WERI-Rb-1 (cell line): ENCODE data around the gene NSUN2.
A peak's percentile ranks its signal among the peaks of the same experiment; 100 is the strongest.
"Not testable (repeated sequence)": the region's sequence is repeated elsewhere in the genome, so short reads cannot be mapped to it uniquely, and the experiment has no call there.

Source experiments
- DNase-seq: peaks from one replicate; pipeline ENCODE4 v3.0.0-alpha.2; 2020
- H3K27ac ChIP-seq: fragments of 250-450 bp; sonication (Bioruptor Pico); 2 replicates; pipeline ENCODE4 v1.5.1; 2020; ENCODE audit warnings: mild to moderate bottlenecking, moderate library complexity
- H3K27me3 ChIP-seq: fragments of 250-450 bp; sonication (Bioruptor Pico); 2 replicates; pipeline ENCODE4 v1.5.1; 2021; ENCODE audit warnings: mild to moderate bottlenecking, low read depth, moderate library complexity; ENCODE audit not compliant: insufficient read depth, severe bottlenecking
- H3K36me3 ChIP-seq: fragments of 250-450 bp; sonication (Bioruptor Pico); 2 replicates; pipeline ENCODE4 v1.5.1; 2020; ENCODE audit warnings: mild to moderate bottlenecking, moderate library complexity
- H3K4me3 ChIP-seq: 2 replicates; pipeline ENCODE4 v1.5.1; 2011; ENCODE audit warnings: low read depth, mild to moderate bottlenecking, control low read depth, low read length
- H3K9me3 ChIP-seq: fragments of 250-450 bp; sonication (Bioruptor Pico); 2 replicates; pipeline ENCODE4 v1.5.1; 2021; ENCODE audit warnings: mild to moderate bottlenecking, moderate library complexity; ENCODE audit not compliant: severe bottlenecking
- CTCF ChIP-seq: IDR thresholded peaks from 2 replicates; pipeline ENCODE4 v1.5.1; 2011; ENCODE audit warnings: low read depth, mild to moderate bottlenecking, control low read depth, inconsistent platforms, low read length

NSUN2 gene

GRCh38 chr5:6675784-6676491, 43.1 kb upstream of the NSUN2 start:
- Histone ChIP-seq H3K36me3 (no peaks in the 10 kb centered on the region), H3K27ac (no peak overlapping the region), H3K9me3 (peaks cover 6% of the 10 kb centered on the region), H3K27me3 (no peaks in the 10 kb centered on the region), H3K4me3 (no peak overlapping the region)
- 0 out of 2 replicates have a peak, but pooled peaks have one; percentile 23 for TF ChIP-seq CTCF
- DNase-seq: no peak

DNA sequence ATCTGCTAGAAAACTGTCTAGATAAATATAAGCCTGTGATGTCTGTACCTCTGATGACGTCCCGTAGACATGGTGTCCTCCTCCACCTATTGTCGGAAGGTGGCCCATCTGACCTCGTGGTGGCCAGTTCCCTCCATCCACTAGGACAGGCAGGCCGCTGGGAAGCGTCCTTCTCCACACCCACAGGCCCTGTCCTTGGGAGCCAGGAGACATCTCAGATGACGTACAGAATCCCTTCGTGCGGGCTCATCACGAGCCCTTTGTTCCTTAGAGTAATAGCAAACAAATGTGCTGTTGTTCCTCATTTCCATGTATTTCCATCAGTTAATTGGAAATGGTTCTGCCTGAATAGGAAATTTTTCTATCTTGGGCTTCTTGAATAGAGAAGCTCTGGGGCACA, 42.0 kb upstream of the NSUN2 start:
- DNase-seq: no peak

DNA sequence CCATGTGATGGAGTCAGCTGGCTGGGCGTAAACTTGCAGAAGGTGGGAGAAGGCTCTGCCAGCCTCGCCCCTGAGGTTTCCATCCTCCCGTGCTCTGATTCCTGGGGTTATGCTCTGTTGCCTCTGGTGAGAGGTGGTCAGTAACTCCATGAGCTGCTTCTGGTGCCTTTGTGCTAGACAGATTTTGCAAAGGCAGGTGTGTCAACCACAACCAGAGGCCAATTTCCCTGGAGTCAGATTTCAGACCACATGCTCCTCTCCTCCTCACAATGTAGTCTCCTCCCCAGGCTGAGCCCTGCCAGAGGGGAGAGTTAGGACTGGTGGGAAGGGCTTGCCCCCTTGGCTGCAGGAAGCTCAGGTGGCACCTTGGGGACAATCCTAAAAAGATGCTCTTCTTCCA, 41.6 kb upstream of the NSUN2 start:
- no peak for DNase-seq
- Histone ChIP-seq H3K27ac (no peak overlapping the region), H3K36me3 (no peaks in the 10 kb centered on the region; the same call in 1 of the 2 replicates), H3K27me3 (no peaks in the 10 kb centered on the region), H3K9me3 (peaks cover 6% of the 10 kb centered on the region), H3K4me3 (no peak overlapping the region)
- no peak for TF ChIP-seq CTCF

More for the DNA sequence above, 42.0 kb upstream of the NSUN2 start:
- H3K27me3 ChIP-seq: no peaks in the 10 kb centered on the region
- no peak overlapping the region for H3K4me3 ChIP-seq
- H3K9me3 ChIP-seq: peaks cover 6% of the 10 kb centered on the region
- TF ChIP-seq CTCF: no peak
- H3K36me3 ChIP-seq: no peaks in the 10 kb centered on the region; the same call in 1 of the 2 replicates
- H3K27ac ChIP-seq: no peak overlapping the region

GRCh38 chr5:6673963-6674362, 41.1 kb upstream of the NSUN2 start:
- H3K36me3 ChIP-seq: no peaks in the 10 kb centered on the region; the same call in 1 of the 2 replicates
- DNase-seq: no peak
- no peaks in the 10 kb centered on the region for H3K27me3 ChIP-seq
- no peak for TF ChIP-seq CTCF
- no peak overlapping the region for H3K27ac ChIP-seq
- H3K4me3 ChIP-seq: no peak overlapping the region
- H3K9me3 ChIP-seq: peaks cover 6% of the 10 kb centered on the region

DNA sequence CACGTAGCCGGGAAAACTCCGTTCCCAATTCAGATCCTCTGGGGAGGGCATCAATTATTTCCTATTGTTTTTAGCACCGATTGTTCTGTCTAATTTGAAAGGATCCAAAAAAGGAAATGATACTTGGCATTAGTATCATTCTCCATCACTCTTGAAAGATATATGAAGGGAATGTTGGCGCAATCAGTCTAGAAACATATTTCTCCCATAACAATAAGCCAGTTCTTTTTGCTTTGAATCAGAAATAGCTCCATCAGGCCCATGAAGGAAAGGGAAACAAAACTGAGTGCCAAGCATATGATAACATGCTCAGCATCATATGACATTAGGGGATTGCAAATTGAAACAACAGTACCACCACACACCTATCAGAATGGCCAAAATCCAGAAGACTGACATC, 40.2 kb upstream of the NSUN2 start:
- no peak for DNase-seq
- Histone ChIP-seq H3K9me3 (peaks cover 6% of the 10 kb centered on the region), H3K36me3 (no peaks in the 10 kb centered on the region; the same call in 1 of the 2 replicates), H3K27ac (no peak overlapping the region), H3K4me3 (no peak overlapping the region), H3K27me3 (no peaks in the 10 kb centered on the region)
- TF ChIP-seq CTCF: no peak

DNA sequence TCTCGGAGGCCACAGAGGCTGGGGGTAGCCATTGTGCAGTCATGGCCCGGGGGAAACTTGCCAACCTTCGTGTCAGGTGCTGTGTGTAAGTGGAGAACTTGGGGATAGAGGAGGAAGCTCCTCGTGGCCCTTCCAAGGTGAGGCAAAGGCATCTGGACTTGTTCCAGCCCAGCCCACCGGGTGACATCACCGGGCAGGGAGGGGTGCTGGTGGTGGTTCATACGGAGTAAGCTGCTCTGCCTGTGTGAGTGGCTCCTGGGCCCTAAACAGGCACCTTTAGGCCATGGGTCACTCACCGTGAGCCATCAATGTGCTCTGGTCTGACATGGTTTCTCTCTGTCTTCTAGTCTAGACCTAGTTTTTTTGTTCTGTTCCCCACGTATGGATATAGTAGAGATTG, 35.9 kb upstream of the NSUN2 start:
- not testable (repeated sequence) for H3K4me3 ChIP-seq, H3K9me3 ChIP-seq, DNase-seq, H3K36me3 ChIP-seq, H3K27me3 ChIP-seq, H3K27ac ChIP-seq
